ENCODE results near the gene MAB21L3.

- no peak for TF ChIP-seq EZH2phosphoT487 (conservative IDR thresholded peaks at IDR 0.05; ENCODE audit: low read length)
- no peak for TF ChIP-seq CTCF (IDR thresholded peaks at IDR 0.05; ENCODE audit: insufficient read depth, low read length, poor library complexity, severe bottlenecking)
Observed at GRCh38 chr1:116177861-116178260, 66.7 kb downstream of the MAB21L3 start.

All from SU-DHL-6 (cell line).